Endothelial cell of umbilical vein (primary cell): ENCODE data around the gene BTC. TPM values are rescaled to one million over a fixed set of nuclear protein-coding genes. Genes with fewer than 3 reads are reported as not detected.

ENCODE experiments used
- BruUV-seq: library from RNA; stranded (reverse); fragments of 400-500 nt; replicated peaks from 2 replicates; lab custom pipeline; 2021; lab: Mats Ljungman, UMichigan
- CTCF ChIA-PET: fragments of 300-600, 350-600 bp; sonication (Branson Sonifier 250); formaldehyde crosslinking; loops from one replicate; lab custom pipeline; 2021; ENCODE audit warnings: antibody characterized with exemption, inconsistent platforms; lab: Charles Lee
- POLR2A ChIA-PET: fragments of 300-600, 350-600 bp; sonication (Branson Sonifier 250); formaldehyde crosslinking; loops from one replicate; lab custom pipeline; 2021; ENCODE audit warnings: antibody characterized with exemption, inconsistent platforms; lab: Charles Lee
- DNase-seq: peaks from one replicate; pipeline ENCODE4 v3.0.0-alpha.2; 2011; ENCODE audit warnings: low read depth, low spot score
- FAIRE-seq: peaks from 2 replicates; lab custom pipeline; 2011; peaks lifted over from hg19 to GRCh38; lab: Jason Lieb, UNC
- H2AFZ ChIP-seq: 2 replicates; pipeline ENCODE4 v1.6.0; 2012; ENCODE audit warnings: low read depth, low read length, control low read depth, inconsistent platforms
- H3K27ac ChIP-seq: 2 replicates; pipeline ENCODE4 v1.5.1; 2011; ENCODE audit warnings: low read depth, mild to moderate bottlenecking, control low read depth, low read length, moderate library complexity; ENCODE audit not compliant: insufficient read depth
- H3K27me3 ChIP-seq, 2 experiments: 2 replicates each; pipeline versions ENCODE4 v1.6.0 to v1.6.1; 2011; ENCODE audit warnings: low read length in 2 of 2, mixed read lengths in 1 of 2; ENCODE audit not compliant: control insufficient read depth in 2 of 2, insufficient read depth in 2 of 2
- H3K36me3 ChIP-seq, 2 experiments: 2 replicates in 1 of 2; 3 replicates in 1 of 2; pipeline ENCODE4 v1.5.1; 2011; ENCODE audit warnings: low read length in 2 of 2, mild to moderate bottlenecking in 1 of 2, moderate library complexity in 1 of 2; ENCODE audit not compliant: control insufficient read depth in 2 of 2, insufficient read depth in 2 of 2; ENCODE audit errors: extremely low read depth in 1 of 2
- H3K4me1 ChIP-seq: 3 replicates; pipeline ENCODE4 v1.5.1; 2011; ENCODE audit warnings: mild to moderate bottlenecking, low read length; ENCODE audit not compliant: control insufficient read depth, insufficient read depth; ENCODE audit errors: extremely low read depth
- H3K4me2 ChIP-seq: 2 replicates; pipeline ENCODE4 v1.6.1; 2011; ENCODE audit warnings: low read length, control low read depth, mixed read lengths; ENCODE audit not compliant: insufficient read depth
- H3K4me3 ChIP-seq, 3 experiments: fragments of 200-600 bp in 1 of 3; sonication (generic), shearing (Covaris generic) in 1 of 3; replicated peaks in 1 of 3; 2 replicates each; pipeline ENCODE4 v1.5.1; 2011 to 2016; ENCODE audit warnings: control low read depth in 3 of 3, low read length in 3 of 3, mild to moderate bottlenecking in 2 of 3, inconsistent platforms in 1 of 3, low read depth in 1 of 3, moderate library complexity in 1 of 3; ENCODE audit not compliant: insufficient read depth in 1 of 3
- H3K79me2 ChIP-seq: 2 replicates; pipeline ENCODE4 v1.6.0; 2012; ENCODE audit warnings: low read length, inconsistent platforms; ENCODE audit not compliant: control insufficient read depth, insufficient read depth
- H3K9ac ChIP-seq: replicated peaks from 2 replicates; pipeline ENCODE3; 2011; ENCODE audit warnings: low read length, control low read depth; ENCODE audit not compliant: insufficient read depth; ENCODE audit errors: extremely low read depth
- H3K9me1 ChIP-seq: replicated peaks from 3 replicates; pipeline ENCODE4 v1.6.0; 2011; ENCODE audit warnings: mild to moderate bottlenecking, low read length; ENCODE audit not compliant: control insufficient read depth, insufficient read depth; ENCODE audit errors: extremely low read depth
- H3K9me3 ChIP-seq: replicated peaks from 2 replicates; pipeline ENCODE4 v1.5.1; 2012; ENCODE audit warnings: low read length, inconsistent platforms; ENCODE audit not compliant: control insufficient read depth, insufficient read depth
- H4K20me1 ChIP-seq: replicated peaks from 2 replicates; pipeline ENCODE3; 2011; ENCODE audit warnings: mild to moderate bottlenecking, low read length; ENCODE audit not compliant: control insufficient read depth, insufficient read depth; ENCODE audit errors: extremely low read depth
- CTCF ChIP-seq, 2 donors: IDR thresholded peaks; 1 replicate in 1 of 2; 2 replicates in 1 of 2; pipeline ENCODE4 v1.5.1; 2011; ENCODE audit warnings: low read length in 2 of 2, mild to moderate bottlenecking in 2 of 2, moderate library complexity in 2 of 2, control low read depth in 1 of 2, inconsistent platforms in 1 of 2, low read depth in 1 of 2; ENCODE audit not compliant: insufficient read depth in 1 of 2; ENCODE audit errors: extremely low read depth in 1 of 2
- EZH2 ChIP-seq: IDR thresholded peaks from 2 replicates; pipeline ENCODE4 v1.6.1; 2012; ENCODE audit warnings: borderline replicate concordance, low read depth, mild to moderate bottlenecking, moderate library complexity, low read length, inconsistent platforms; ENCODE audit not compliant: severe bottlenecking
- FOS ChIP-seq: IDR thresholded peaks from 2 replicates; pipeline ENCODE4 v1.6.1; 2011; ENCODE audit warnings: mild to moderate bottlenecking, low read length, moderate library complexity, borderline replicate concordance; ENCODE audit not compliant: insufficient read depth
- GATA2 ChIP-seq: IDR thresholded peaks from 2 replicates; pipeline ENCODE4 v1.7.0; 2011; ENCODE audit warnings: low read depth, mild to moderate bottlenecking, moderate library complexity, mixed read lengths, low read length; ENCODE audit not compliant: insufficient read length, insufficient read depth
- JUN ChIP-seq: IDR thresholded peaks from 2 replicates; pipeline ENCODE4 v1.6.1; 2011; ENCODE audit warnings: borderline replicate concordance, low read depth; ENCODE audit not compliant: insufficient read length, insufficient read depth
- MAX ChIP-seq: IDR thresholded peaks from 2 replicates; pipeline ENCODE4 v1.6.1; 2011; ENCODE audit not compliant: insufficient read depth, insufficient read length
- MYC ChIP-seq: IDR thresholded peaks from one replicate; pipeline ENCODE4 v1.6.1; 2011; ENCODE audit warnings: mild to moderate bottlenecking, low read depth, low read length
- POLR2A ChIP-seq: IDR thresholded peaks from 2 replicates; pipeline ENCODE4 v1.6.1; 2012; ENCODE audit warnings: low read depth, mild to moderate bottlenecking, control low read depth, low read length
- POLR2AphosphoS5 ChIP-seq: IDR thresholded peaks from 2 replicates; pipeline ENCODE4 v1.6.1; 2012; ENCODE audit warnings: low read depth, mild to moderate bottlenecking, control low read depth, low read length, moderate library complexity; ENCODE audit not compliant: insufficient read depth
- dilution Hi-C: fragments of 300-500 bp; cut with MboI; formaldehyde crosslinking; loops from one replicate; pipeline ENCODE4 v1.15.0; 2019; ENCODE audit warnings: low sequenced_read_pairs; ENCODE audit not compliant: extremely low pct_ligation_motif_present
- intact Hi-C: fragments of 100-400 bp; cut with micrococcal nuclease; formaldehyde crosslinking; loops from one replicate; pipeline ENCODE4 v1.10.0; 2022
- polyA plus RNA-seq, 4 experiments: library from polyadenylated mRNA; depleted of rRNA in 3 of 4; stranded (reverse) in 3 of 4; unstranded in 1 of 4; fragments of >200 nt; gene quantifications; 2 replicates each; pipeline versions ENCODE4 v1.2.1 to v1.2.3, GENCODE V29; 2011 to 2012; ENCODE audit warnings: missing spikeins in 1 of 4
- total RNA-seq: library from RNA; stranded (reverse); gene quantifications from 2 replicates; pipeline ENCODE4 v1.2.3, GENCODE V29; 2021

Gene BTC
- total and polyA plus RNA-seq, 2 donors (not counting 3 experiments of a cell fraction or from before 2014, with no cell fraction given), result 0.04 TPM; not detected in 1

- Histone ChIP-seq H4K20me1 (no peaks in the 10 kb centered on the region), H3K9ac (no peak overlapping the region), H3K27ac (no peak overlapping the region), H3K27me3 (peaks cover 6 to 7% of the 10 kb centered on the region in 2 experiments), H3K9me1 (no peaks in the 10 kb centered on the region), H3K4me2 (no peak overlapping the region), H3K36me3 (no peaks in the 10 kb centered on the region), H3K9me3 (no peaks in the 10 kb centered on the region), H3K4me3 (no peak overlapping the region), H3K4me1 (no peaks in the 10 kb centered on the region), H3K79me2 (no peaks in the 10 kb centered on the region), H2AFZ (no peak overlapping the region)
- POLR2A ChIA-PET, result interaction anchor here (0.6 kb wide), 1 partner anchor 747 kb away, joined by 3 read pairs; no protein-coding TSS in a partner anchor
- intact Hi-C loops (no loop called here), dilution Hi-C loops (no loop called here)
- TF ChIP-seq GATA2, result no peak
- TF ChIP-seq FOS, result no peak
- no peak for TF ChIP-seq POLR2AphosphoS5
- TF ChIP-seq MAX, result no peak
- no peak for TF ChIP-seq EZH2
- TF ChIP-seq JUN, result no peak
- TF ChIP-seq POLR2A, result no peak
- no peak for TF ChIP-seq CTCF (IDR thresholded peaks at IDR 0.05; ENCODE audit: extremely low read depth in 1 of 2, insufficient read depth in 1 of 2, low read depth in 1 of 2, low read length in 2 of 2)
- no peak for TF ChIP-seq MYC
- FAIRE-seq (no peak), DNase-seq (no peak)
- CTCF ChIA-PET, result no interaction called here
- no TSS peak for BruUV-seq
Measured at GRCh38 chr4:74800310-74800709, 6.0 kb upstream of the BTC start.
